ENCODE measurements around the gene HCLS1.
"Not testable (repeated sequence)": the region's sequence is repeated elsewhere in the genome, so short reads cannot be mapped to it uniquely, and the experiment has no call there.

Gene HCLS1

GRCh38 chr3:121660356-121661171, at the start of gene HCLS1:
HCLS1 (minus strand) TSS chr3:121660903; CDS start chr3:121658347, 2,556 bp downstream.
- DNase-seq, result peak; percentile 86

GRCh38 chr3:121710347-121710746, 49.6 kb upstream of the HCLS1 start:
- DNase-seq, result no peak

GRCh38 chr3:121707531-121708273, 47.0 kb upstream of the HCLS1 start:
- DNase-seq, result no peak

- no peak for DNase-seq
These were observed 44.8 kb upstream of the HCLS1 start for GRCh38 chr3:121705541-121705940.

- DNase-seq, result no peak
These were observed 43.3 kb upstream of the HCLS1 start for GRCh38 chr3:121703973-121704372.

GRCh38 chr3:121698901-121699300, 38.2 kb upstream of the HCLS1 start:
- no peak for DNase-seq

- DNase-seq, result no peak
These were observed 37.8 kb upstream of the HCLS1 start for GRCh38 chr3:121698476-121698875.

GRCh38 chr3:121696186-121696585, 35.5 kb upstream of the HCLS1 start:
- DNase-seq, result no peak

GRCh38 chr3:121692010-121692699, 31.5 kb upstream of the HCLS1 start:
- no peak for DNase-seq

- DNase-seq, result no peak
These were observed 30.2 kb upstream of the HCLS1 start for GRCh38 chr3:121690777-121691405.

GRCh38 chr3:121688747-121689146, 28.0 kb upstream of the HCLS1 start:
- DNase-seq, result not testable (repeated sequence)

GRCh38 chr3:121681792-121682191, 21.1 kb upstream of the HCLS1 start:
- DNase-seq, result no peak

GRCh38 chr3:121677141-121677540, 16.4 kb upstream of the HCLS1 start:
- no peak for DNase-seq

GRCh38 chr3:121670676-121671075, 10.0 kb upstream of the HCLS1 start:
- no peak for DNase-seq

GRCh38 chr3:121667333-121667732, 6.6 kb upstream of the HCLS1 start:
- no peak for DNase-seq

GRCh38 chr3:121665488-121665887, 4.8 kb upstream of the HCLS1 start:
- no peak for DNase-seq

- no peak for DNase-seq
These were observed 2.6 kb upstream of the HCLS1 start for GRCh38 chr3:121663171-121663847.

GRCh38 chr3:121662742-121663141, 2.0 kb upstream of the HCLS1 start:
- DNase-seq, result no peak

- DNase-seq, result no peak
These were observed 673 bp upstream of the HCLS1 start for GRCh38 chr3:121661376-121661775.

- DNase-seq, result no peak
These were observed 1.1 kb downstream of the HCLS1 start for GRCh38 chr3:121659586-121659985.

GRCh38 chr3:121658716-121659435, 1.8 kb downstream of the HCLS1 start:
- DNase-seq, result no peak
